Left ventricle myocardium superior (tissue), 1 donor: ENCODE data around the gene ARHGAP10. TPM values are rescaled to one million over a fixed set of nuclear protein-coding genes. Genes with fewer than 3 reads are reported as not detected.

Experiments used
- ATAC-seq: fragments of 200-7000 bp; cut with Tn5 transposase; one replicate; pipeline ENCODE4 v1.9.1; 2020; ENCODE audit warnings: mild to moderate bottlenecking, moderate library complexity
- DNase-seq: peaks from one replicate; pipeline ENCODE4 v3.0.0-alpha.2; 2020
- intact Hi-C: fragments of 100-400 bp; cut with micrococcal nuclease; formaldehyde crosslinking; loops from one replicate; pipeline ENCODE4 v1.11.0; 2022
- total RNA-seq: library from RNA; stranded (reverse); fragmentation: NEBNext Ultra II Directional; extraction: Animal tissue kit (Norgen Biotek cat#: 25700); gene quantifications from one replicate; pipeline ENCODE4 v1.2.1, GENCODE V29; 2021
- donor health status: DM: no; HTN: yes; CAD: no; lungs with severe emphysema.

The ARHGAP10 gene
- total RNA-seq, 1 donor from 2014 or later: 69.2 TPM

- intact Hi-C loops: no loop called here
- DNase-seq: no peak
- peak; percentile 48 for ATAC-seq
These were observed 224.1 kb downstream of the ARHGAP10 start for GRCh38 chr4:147955827-147956558.

- ATAC-seq (no peak), DNase-seq (no peak)
- intact Hi-C loops: no loop called here
These were observed 225.6 kb downstream of the ARHGAP10 start for GRCh38 chr4:147957446-147957845.

GRCh38 chr4:147958057-147958456 lies 226.2 kb downstream of the ARHGAP10 start:
- no peak for DNase-seq
- intact Hi-C loops: no loop called here
- peak; percentile 56 for ATAC-seq

GRCh38 chr4:147958489-147959065 lies 226.7 kb downstream of the ARHGAP10 start:
- intact Hi-C loops: no loop called here
- ATAC-seq (peak; percentile 53), DNase-seq (no peak)

- DNase-seq (no peak), ATAC-seq (no peak)
- intact Hi-C loops: no loop called here
These were observed 229.1 kb downstream of the ARHGAP10 start for GRCh38 chr4:147960971-147961370.

- DNase-seq: peak; percentile 33
- intact Hi-C loops: no loop called here
- peak; percentile 66 for ATAC-seq
These were observed 232.0 kb downstream of the ARHGAP10 start for GRCh38 chr4:147963839-147964238.

GRCh38 chr4:147964266-147964880 lies 232.5 kb downstream of the ARHGAP10 start:
- intact Hi-C loops: no loop called here
- ATAC-seq: no peak
- no peak for DNase-seq

- DNase-seq: no peak
- no peak for ATAC-seq
- intact Hi-C loops: no loop called here
These were observed 233.2 kb downstream of the ARHGAP10 start for GRCh38 chr4:147965056-147965455.

GRCh38 chr4:147965873-147966272 lies 234.0 kb downstream of the ARHGAP10 start:
- no peak for DNase-seq
- intact Hi-C loops: no loop called here
- no peak for ATAC-seq

- intact Hi-C loops: no loop called here
- no peak for ATAC-seq
- no peak for DNase-seq
These were observed 236.8 kb downstream of the ARHGAP10 start for GRCh38 chr4:147968641-147969040.

- no peak for DNase-seq
- no peak for ATAC-seq
- intact Hi-C loops: no loop called here
These were observed 237.9 kb downstream of the ARHGAP10 start for GRCh38 chr4:147969573-147970385.

- no peak for ATAC-seq
- DNase-seq: no peak
- intact Hi-C loops: no loop called here
These were observed 239.2 kb downstream of the ARHGAP10 start for GRCh38 chr4:147971116-147971515.

- ATAC-seq: peak; percentile 57
- intact Hi-C loops: no loop called here
- DNase-seq: no peak
These were observed 243.4 kb downstream of the ARHGAP10 start for GRCh38 chr4:147975325-147975724.

GRCh38 chr4:147975933-147976928 lies 244.3 kb downstream of the ARHGAP10 start:
- intact Hi-C loops: no loop called here
- ATAC-seq (peak; percentile 16), DNase-seq (no peak)

GRCh38 chr4:147980586-147980985 lies 248.7 kb downstream of the ARHGAP10 start:
- intact Hi-C loops: no loop called here
- ATAC-seq (no peak), DNase-seq (no peak)

GRCh38 chr4:147981305-147981704 lies 249.4 kb downstream of the ARHGAP10 start:
- ATAC-seq (no peak), DNase-seq (no peak)
- intact Hi-C loops: no loop called here

GRCh38 chr4:147984065-147984777 lies 252.3 kb downstream of the ARHGAP10 start:
- intact Hi-C loops: no loop called here
- peak; percentile 31 for DNase-seq
- ATAC-seq: peak; percentile 75

GRCh38 chr4:147984778-147985138 lies 252.9 kb downstream of the ARHGAP10 start:
- DNase-seq: no peak
- intact Hi-C loops: no loop called here
- ATAC-seq: peak; percentile 14
